OCI-LY1 (cell line): ENCODE results near the gene SERGEF.

ENCODE experiments used
- H2AFZ ChIP-seq: fragments of 200-600 bp; sonication (generic), shearing (Covaris generic); 2 replicates; pipeline ENCODE4 v1.6.0; 2014; ENCODE audit warnings: antibody characterized with exemption, mild to moderate bottlenecking, low read length
- H3F3A ChIP-seq: fragments of 200-600 bp; sonication (generic), shearing (Covaris generic); 2 replicates; pipeline ENCODE4 v1.6.0; 2014; ENCODE audit warnings: mild to moderate bottlenecking, antibody characterized with exemption, low read length, moderate library complexity; ENCODE audit not compliant: insufficient read depth
- H3K27ac ChIP-seq: fragments of 200-600 bp; sonication (generic); 2 replicates; pipeline ENCODE4 v1.5.1; 2014; ENCODE audit warnings: low read length, mixed run types, mild to moderate bottlenecking, low read depth; ENCODE audit not compliant: poor library complexity, severe bottlenecking
- H3K27me3 ChIP-seq: fragments of 200-600 bp; sonication (generic); 2 replicates; pipeline ENCODE4 v1.6.0; 2014; ENCODE audit warnings: antibody characterized with exemption, mild to moderate bottlenecking, low read length, moderate library complexity; ENCODE audit not compliant: insufficient read depth
- H3K36me3 ChIP-seq: fragments of 200-600 bp; sonication (generic); 2 replicates; pipeline ENCODE4 v1.6.1; 2014; ENCODE audit warnings: mild to moderate bottlenecking, antibody characterized with exemption, low read length, moderate library complexity, mixed read lengths; ENCODE audit not compliant: insufficient read depth
- H3K4me1 ChIP-seq: fragments of 200-600 bp; sonication (generic); 2 replicates; pipeline ENCODE4 v1.5.1; 2014; ENCODE audit warnings: mild to moderate bottlenecking, low read length, moderate library complexity; ENCODE audit not compliant: insufficient read depth, severe bottlenecking
- H3K4me2 ChIP-seq: fragments of 200-600 bp; sonication (generic), shearing (Covaris generic); 2 replicates; pipeline ENCODE4 v1.6.1; 2014; ENCODE audit warnings: low read length
- H3K4me3 ChIP-seq: fragments of 200-600 bp; sonication (generic); 2 replicates; pipeline ENCODE4 v1.5.1; 2014; ENCODE audit warnings: low read length, low read depth, mild to moderate bottlenecking, mixed read lengths; ENCODE audit not compliant: poor library complexity, severe bottlenecking
- H3K79me2 ChIP-seq: fragments of 200-600 bp; shearing (Covaris generic); 2 replicates; pipeline ENCODE4 v1.6.1; 2016; ENCODE audit warnings: mixed run types, low read length, mixed read lengths; ENCODE audit not compliant: insufficient read depth
- H3K9ac ChIP-seq: fragments of 200-600 bp; sonication (generic), shearing (Covaris generic); 2 replicates; pipeline ENCODE4 v1.6.1; 2014; ENCODE audit warnings: mild to moderate bottlenecking, low read length, mixed read lengths
- H3K9me2 ChIP-seq: fragments of 200-600 bp; sonication (generic), shearing (Covaris generic); 2 replicates; pipeline ENCODE4 v1.6.1; 2014; ENCODE audit warnings: low read depth, mild to moderate bottlenecking, low read length, mixed read lengths
- H3K9me3 ChIP-seq: fragments of 200-600 bp; shearing (Covaris generic); 2 replicates; pipeline ENCODE4 v1.6.1; 2014; ENCODE audit warnings: low read length, mixed read lengths
- H4K20me1 ChIP-seq: fragments of 200-600 bp; sonication (generic), shearing (Covaris generic); 2 replicates; pipeline ENCODE4 v1.6.0; 2016; ENCODE audit warnings: mild to moderate bottlenecking, low read length; ENCODE audit not compliant: insufficient read depth
- EZH2 ChIP-seq: fragments of 200-600 bp; sonication (generic), shearing (Covaris generic); IDR thresholded peaks from 2 replicates; pipeline ENCODE4 v1.8.0; 2017; ENCODE audit warnings: borderline replicate concordance, mixed run types, mild to moderate bottlenecking, antibody characterized with exemption, low read length, moderate library complexity, mixed read lengths
- TF ChIP-seq, protein P1 (sequence below): fragments of 200-600 bp; sonication (generic), shearing (Covaris generic); IDR thresholded peaks from 2 replicates; pipeline ENCODE4 v1.5.1; 2017; ENCODE audit warnings: mild to moderate bottlenecking, antibody characterized with exemption, low read length, moderate library complexity, mixed read lengths

SERGEF gene

DNA sequence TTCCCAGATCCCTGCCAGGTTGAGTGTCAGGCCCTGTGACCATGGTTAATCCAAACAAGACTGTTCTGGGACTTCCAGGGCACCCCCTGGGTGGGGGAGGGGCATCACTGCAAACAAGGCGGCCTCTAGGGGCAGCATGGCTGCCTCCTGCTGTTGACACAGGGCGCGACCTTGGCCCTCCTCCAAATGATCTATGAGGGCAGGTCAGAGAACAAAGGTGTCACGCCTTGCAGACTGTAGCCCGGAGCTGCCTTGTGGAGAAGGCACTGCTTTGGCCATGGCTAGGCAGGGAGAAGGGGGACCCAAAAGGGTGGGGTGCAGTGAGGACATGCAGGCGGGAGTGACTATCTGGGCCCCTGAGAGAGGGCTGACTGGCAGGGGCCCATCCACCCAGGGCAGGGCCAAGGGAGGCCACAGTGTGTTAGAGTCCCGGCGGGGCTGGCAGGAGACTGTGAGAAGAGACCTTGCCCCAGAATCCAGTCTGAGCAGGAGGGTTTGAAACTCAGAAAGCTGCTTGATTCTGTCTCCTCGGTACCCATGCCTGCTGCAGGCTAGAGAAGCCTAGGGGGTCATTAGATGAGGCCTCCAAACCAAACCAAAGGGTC, 242.7 kb downstream of the SERGEF start:
- H3K4me1 ChIP-seq, result no peaks in the 10 kb centered on the region
- no peak overlapping the region for H3K4me2 ChIP-seq
- no peaks in the 10 kb centered on the region for H3K9me3 ChIP-seq
- no peaks in the 10 kb centered on the region for H3K27me3 ChIP-seq
- H3K9ac ChIP-seq, result no peak overlapping the region
- H3K27ac ChIP-seq, result no peak overlapping the region
- no peaks in the 10 kb centered on the region for H3K9me2 ChIP-seq
- TF ChIP-seq, protein P1, sequence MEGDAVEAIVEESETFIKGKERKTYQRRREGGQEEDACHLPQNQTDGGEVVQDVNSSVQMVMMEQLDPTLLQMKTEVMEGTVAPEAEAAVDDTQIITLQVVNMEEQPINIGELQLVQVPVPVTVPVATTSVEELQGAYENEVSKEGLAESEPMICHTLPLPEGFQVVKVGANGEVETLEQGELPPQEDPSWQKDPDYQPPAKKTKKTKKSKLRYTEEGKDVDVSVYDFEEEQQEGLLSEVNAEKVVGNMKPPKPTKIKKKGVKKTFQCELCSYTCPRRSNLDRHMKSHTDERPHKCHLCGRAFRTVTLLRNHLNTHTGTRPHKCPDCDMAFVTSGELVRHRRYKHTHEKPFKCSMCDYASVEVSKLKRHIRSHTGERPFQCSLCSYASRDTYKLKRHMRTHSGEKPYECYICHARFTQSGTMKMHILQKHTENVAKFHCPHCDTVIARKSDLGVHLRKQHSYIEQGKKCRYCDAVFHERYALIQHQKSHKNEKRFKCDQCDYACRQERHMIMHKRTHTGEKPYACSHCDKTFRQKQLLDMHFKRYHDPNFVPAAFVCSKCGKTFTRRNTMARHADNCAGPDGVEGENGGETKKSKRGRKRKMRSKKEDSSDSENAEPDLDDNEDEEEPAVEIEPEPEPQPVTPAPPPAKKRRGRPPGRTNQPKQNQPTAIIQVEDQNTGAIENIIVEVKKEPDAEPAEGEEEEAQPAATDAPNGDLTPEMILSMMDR, result peak; percentile 59
- TF ChIP-seq EZH2, result no peak
- H4K20me1 ChIP-seq, result no peaks in the 10 kb centered on the region
- H3K79me2 ChIP-seq, result no peaks in the 10 kb centered on the region
- H3F3A ChIP-seq, result no peaks in the 10 kb centered on the region
- no peak overlapping the region for H3K4me3 ChIP-seq
- H3K36me3 ChIP-seq, result no peaks in the 10 kb centered on the region
- H2AFZ ChIP-seq, result no peak overlapping the region

DNA sequence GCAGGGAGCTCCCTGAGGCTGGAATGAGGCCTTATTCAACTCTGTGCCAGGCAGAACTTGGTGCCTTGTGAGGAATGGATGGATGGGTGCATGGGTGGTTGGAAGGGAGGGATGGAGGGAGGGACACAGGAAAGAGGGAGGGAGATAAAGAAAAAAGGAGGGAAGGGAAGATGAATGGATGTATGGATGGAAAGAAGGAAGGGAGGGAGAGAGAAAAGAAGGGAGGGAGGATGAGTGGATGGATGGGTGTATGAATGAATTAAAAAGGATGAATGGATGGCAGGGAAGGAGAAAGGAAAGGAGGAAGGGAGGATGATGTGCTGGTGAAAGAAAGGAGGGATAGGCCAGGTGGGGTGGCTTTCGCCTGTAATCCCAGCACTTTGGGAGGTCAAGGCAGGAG, 243.6 kb downstream of the SERGEF start:
- no peaks in the 10 kb centered on the region for H3K9me3 ChIP-seq
- no peaks in the 10 kb centered on the region for H3K27me3 ChIP-seq
- TF ChIP-seq EZH2, result no peak
- TF ChIP-seq, protein P1, result no peak
- H4K20me1 ChIP-seq, result no peaks in the 10 kb centered on the region
- H3K36me3 ChIP-seq, result no peaks in the 10 kb centered on the region
- H3K79me2 ChIP-seq, result no peaks in the 10 kb centered on the region
- H3K9ac ChIP-seq, result no peak overlapping the region
- no peaks in the 10 kb centered on the region for H3K9me2 ChIP-seq
- no peaks in the 10 kb centered on the region for H3F3A ChIP-seq
- H2AFZ ChIP-seq, result no peak overlapping the region
- no peak overlapping the region for H3K27ac ChIP-seq
- H3K4me2 ChIP-seq, result no peak overlapping the region
- H3K4me1 ChIP-seq, result no peaks in the 10 kb centered on the region
- H3K4me3 ChIP-seq, result no peak overlapping the region

DNA sequence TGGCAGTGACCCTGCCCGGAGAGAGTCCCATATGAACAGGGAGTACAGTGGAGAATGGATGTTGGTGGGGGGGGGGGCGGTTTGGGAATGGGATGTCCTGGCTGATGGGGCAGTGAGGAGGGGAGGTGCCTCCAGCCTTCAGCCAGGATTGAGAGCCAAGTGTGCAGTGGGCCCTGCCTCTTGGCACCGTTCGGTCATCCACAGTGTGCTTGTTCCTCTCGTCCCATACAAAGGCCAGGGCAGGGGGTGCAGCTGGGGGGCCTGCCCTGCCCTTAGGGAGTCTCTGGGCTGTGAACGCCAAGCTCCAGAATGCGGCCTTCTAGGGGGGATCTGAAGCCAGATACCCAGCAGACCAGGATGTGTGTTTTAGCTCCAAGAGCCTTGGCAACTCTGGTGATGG, 244.3 kb downstream of the SERGEF start:
- Histone ChIP-seq H3F3A (no peaks in the 10 kb centered on the region), H3K4me2 (no peak overlapping the region), H3K36me3 (no peaks in the 10 kb centered on the region), H3K9me3 (no peaks in the 10 kb centered on the region), H3K9ac (no peak overlapping the region), H3K4me3 (no peak overlapping the region), H3K27me3 (no peaks in the 10 kb centered on the region), H3K27ac (no peak overlapping the region), H3K4me1 (no peaks in the 10 kb centered on the region), H3K9me2 (no peaks in the 10 kb centered on the region), H4K20me1 (no peaks in the 10 kb centered on the region), H3K79me2 (no peaks in the 10 kb centered on the region), H2AFZ (no peak overlapping the region)
- TF ChIP-seq, protein P1, result no peak
- TF ChIP-seq EZH2, result no peak
